ENCODE measurements around the gene TBPL2.

Gene TBPL2

GRCh38 chr14:55401751-55402150 lies 38.7 kb downstream of the TBPL2 start:
- H3K36me3 ChIP-seq (ENCODE audit: control insufficient read depth in 1 of 2, insufficient read depth in 2 of 2, low read depth in 1 of 2, low read length in 2 of 2): peaks cover 0 to under 1% of the 10 kb centered on the region in 2 experiments
- WGBS: 95% methylated on average over 6 of the region's 6 CpGs
- peaks cover 19% of the 10 kb centered on the region for H3K79me1 ChIP-seq (replicated peaks; ENCODE audit: low read length, poor library complexity, severe bottlenecking)
- H3K4ac ChIP-seq (ENCODE audit: low read depth in 1 of 2, low read length in 2 of 2): no peak overlapping the region
- H3K4me1 ChIP-seq (ENCODE audit: control insufficient read depth, insufficient read depth, low read depth, low read length): no peaks in the 10 kb centered on the region
- H3K23ac ChIP-seq (ENCODE audit: low read length in 2 of 2): peak overlapping the region in 1 of 2 experiments; percentile 32
- no peak overlapping the region for H2BK15ac ChIP-seq (ENCODE audit: low read depth, poor library complexity, severe bottlenecking)
- no peak overlapping the region for H3K18ac ChIP-seq (ENCODE audit: low read depth in 1 of 2, low read length in 2 of 2)
- H2AFZ ChIP-seq (ENCODE audit: low read depth, low read length): no peak overlapping the region
- no peak overlapping the region for H2AK5ac ChIP-seq (ENCODE audit: low read length, severe bottlenecking)
- no peak overlapping the region for H3K27ac ChIP-seq (ENCODE audit: low read length, poor library complexity, severe bottlenecking)
- H3K9me3 ChIP-seq (ENCODE audit: control insufficient read depth, low read length): no peaks in the 10 kb centered on the region
- no peak overlapping the region for H2BK120ac ChIP-seq (ENCODE audit: low read depth, low read length)
- no peak overlapping the region for H2BK5ac ChIP-seq (ENCODE audit: low read depth, low read length, poor library complexity, severe bottlenecking)
- H3K14ac ChIP-seq (ENCODE audit: low read length in 2 of 2): no peak overlapping the region
- H3K4me3 ChIP-seq (ENCODE audit: insufficient read depth in 1 of 2, low read depth in 1 of 2, low read length in 2 of 2): no peak overlapping the region
- no peak for DNase-seq
- H3K4me2 ChIP-seq (ENCODE audit: low read length, poor library complexity, severe bottlenecking): no peak overlapping the region
- no peak overlapping the region for H4K8ac ChIP-seq (ENCODE audit: low read length)
- no peaks in the 10 kb centered on the region for H3K27me3 ChIP-seq (ENCODE audit: control insufficient read depth in 1 of 2, insufficient read depth in 1 of 2, low read length in 2 of 2)
- H4K91ac ChIP-seq (ENCODE audit: low read length): no peak overlapping the region
- H2BK12ac ChIP-seq (ENCODE audit: low read length in 2 of 2): no peak overlapping the region
- H3K9ac ChIP-seq (ENCODE audit: low read length): no peak overlapping the region

GRCh38 chr14:55399852-55400251 lies 40.6 kb downstream of the TBPL2 start:
- Histone ChIP-seq H3K14ac (ENCODE audit: low read length in 2 of 2) (no peak overlapping the region), H2AFZ (ENCODE audit: low read depth, low read length) (no peak overlapping the region), H3K9ac (ENCODE audit: low read length) (peak overlapping the region; percentile 31), H3K23ac (ENCODE audit: low read length in 2 of 2) (no peak overlapping the region), H3K27ac (ENCODE audit: low read length, poor library complexity, severe bottlenecking) (no peak overlapping the region), H3K79me1 (replicated peaks; ENCODE audit: low read length, poor library complexity, severe bottlenecking) (peaks cover 17% of the 10 kb centered on the region), H3K4me1 (ENCODE audit: control insufficient read depth, insufficient read depth, low read depth, low read length) (no peaks in the 10 kb centered on the region), H2BK15ac (ENCODE audit: low read depth, poor library complexity, severe bottlenecking) (no peak overlapping the region), H3K4me3 (ENCODE audit: insufficient read depth in 1 of 2, low read depth in 1 of 2, low read length in 2 of 2) (no peak overlapping the region), H3K36me3 (ENCODE audit: control insufficient read depth in 1 of 2, insufficient read depth in 2 of 2, low read depth in 1 of 2, low read length in 2 of 2) (peaks cover 4 to 19% of the 10 kb centered on the region in 2 experiments), H2BK5ac (ENCODE audit: low read depth, low read length, poor library complexity, severe bottlenecking) (no peak overlapping the region), H2AK5ac (ENCODE audit: low read length, severe bottlenecking) (no peak overlapping the region), H4K91ac (ENCODE audit: low read length) (no peak overlapping the region), H3K9me3 (ENCODE audit: control insufficient read depth, low read length) (no peaks in the 10 kb centered on the region), H3K4ac (ENCODE audit: low read depth in 1 of 2, low read length in 2 of 2) (no peak overlapping the region), H4K8ac (ENCODE audit: low read length) (no peak overlapping the region), H3K27me3 (ENCODE audit: control insufficient read depth in 1 of 2, insufficient read depth in 1 of 2, low read length in 2 of 2) (no peaks in the 10 kb centered on the region), H3K4me2 (ENCODE audit: low read length, poor library complexity, severe bottlenecking) (no peak overlapping the region), H2BK12ac (ENCODE audit: low read length in 2 of 2) (no peak overlapping the region), H2BK120ac (ENCODE audit: low read depth, low read length) (no peak overlapping the region), H3K18ac (ENCODE audit: low read depth in 1 of 2, low read length in 2 of 2) (no peak overlapping the region)
- no peak for DNase-seq
- WGBS: 86% methylated on average over 2 of the region's 2 CpGs

- Histone ChIP-seq H3K23ac (ENCODE audit: low read length in 2 of 2) (no peak overlapping the region), H2BK15ac (ENCODE audit: low read depth, poor library complexity, severe bottlenecking) (no peak overlapping the region), H2BK12ac (ENCODE audit: low read length in 2 of 2) (no peak overlapping the region), H3K4ac (ENCODE audit: low read depth in 1 of 2, low read length in 2 of 2) (no peak overlapping the region), H2AK5ac (ENCODE audit: low read length, severe bottlenecking) (no peak overlapping the region), H3K27ac (ENCODE audit: low read length, poor library complexity, severe bottlenecking) (no peak overlapping the region), H3K18ac (ENCODE audit: low read depth in 1 of 2, low read length in 2 of 2) (no peak overlapping the region), H3K4me2 (ENCODE audit: low read length, poor library complexity, severe bottlenecking) (no peak overlapping the region), H2BK5ac (ENCODE audit: low read depth, low read length, poor library complexity, severe bottlenecking) (no peak overlapping the region), H3K14ac (ENCODE audit: low read length in 2 of 2) (no peak overlapping the region), H3K27me3 (ENCODE audit: control insufficient read depth in 1 of 2, insufficient read depth in 1 of 2, low read length in 2 of 2) (no peaks in the 10 kb centered on the region), H2AFZ (ENCODE audit: low read depth, low read length) (no peak overlapping the region), H3K36me3 (ENCODE audit: control insufficient read depth in 1 of 2, insufficient read depth in 2 of 2, low read depth in 1 of 2, low read length in 2 of 2) (peaks cover 4 to 26% of the 10 kb centered on the region in 2 experiments), H3K9me3 (ENCODE audit: control insufficient read depth, low read length) (no peaks in the 10 kb centered on the region), H3K9ac (ENCODE audit: low read length) (peak overlapping the region; percentile 31), H4K8ac (ENCODE audit: low read length) (no peak overlapping the region), H2BK120ac (ENCODE audit: low read depth, low read length) (no peak overlapping the region), H3K4me1 (ENCODE audit: control insufficient read depth, insufficient read depth, low read depth, low read length) (no peaks in the 10 kb centered on the region), H3K4me3 (ENCODE audit: insufficient read depth in 1 of 2, low read depth in 1 of 2, low read length in 2 of 2) (no peak overlapping the region), H3K79me1 (replicated peaks; ENCODE audit: low read length, poor library complexity, severe bottlenecking) (peaks cover 18% of the 10 kb centered on the region), H4K91ac (ENCODE audit: low read length) (no peak overlapping the region)
- DNase-seq: no peak
- 100% methylated on average over 1 of the region's 1 CpG for WGBS
Observed at GRCh38 chr14:55399183-55399582, 41.2 kb downstream of the TBPL2 start.

- peak overlapping the region; percentile 31 for H3K9ac ChIP-seq (ENCODE audit: low read length)
- H2BK12ac ChIP-seq (ENCODE audit: low read length in 2 of 2): no peak overlapping the region
- no peak overlapping the region for H2AK5ac ChIP-seq (ENCODE audit: low read length, severe bottlenecking)
- no peaks in the 10 kb centered on the region for H3K9me3 ChIP-seq (ENCODE audit: control insufficient read depth, low read length)
- H3K14ac ChIP-seq (ENCODE audit: low read length in 2 of 2): no peak overlapping the region
- H3K4ac ChIP-seq (ENCODE audit: low read depth in 1 of 2, low read length in 2 of 2): no peak overlapping the region
- H3K18ac ChIP-seq (ENCODE audit: low read depth in 1 of 2, low read length in 2 of 2): no peak overlapping the region
- no peak overlapping the region for H2BK5ac ChIP-seq (ENCODE audit: low read depth, low read length, poor library complexity, severe bottlenecking)
- H2BK15ac ChIP-seq (ENCODE audit: low read depth, poor library complexity, severe bottlenecking): no peak overlapping the region
- H2BK120ac ChIP-seq (ENCODE audit: low read depth, low read length): no peak overlapping the region
- no peak overlapping the region for H3K4me2 ChIP-seq (ENCODE audit: low read length, poor library complexity, severe bottlenecking)
- no peak overlapping the region for H3K4me3 ChIP-seq (ENCODE audit: insufficient read depth in 1 of 2, low read depth in 1 of 2, low read length in 2 of 2)
- 86% methylated on average over 4 of the region's 5 CpGs for whole genome bisulfite sequencing
- DNase-seq: peak; percentile 94
- H3K27me3 ChIP-seq (ENCODE audit: control insufficient read depth in 1 of 2, insufficient read depth in 1 of 2, low read length in 2 of 2): no peaks in the 10 kb centered on the region
- H4K8ac ChIP-seq (ENCODE audit: low read length): no peak overlapping the region
- H3K23ac ChIP-seq (ENCODE audit: low read length in 2 of 2): no peak overlapping the region
- H3K79me1 ChIP-seq (replicated peaks; ENCODE audit: low read length, poor library complexity, severe bottlenecking): peaks cover 18% of the 10 kb centered on the region
- peak overlapping the region; percentile 4 for H3K27ac ChIP-seq (ENCODE audit: low read length, poor library complexity, severe bottlenecking)
- no peaks in the 10 kb centered on the region for H3K4me1 ChIP-seq (ENCODE audit: control insufficient read depth, insufficient read depth, low read depth, low read length)
- peaks cover 4 to 27% of the 10 kb centered on the region in 2 experiments for H3K36me3 ChIP-seq (ENCODE audit: control insufficient read depth in 1 of 2, insufficient read depth in 2 of 2, low read depth in 1 of 2, low read length in 2 of 2)
- no peak overlapping the region for H4K91ac ChIP-seq (ENCODE audit: low read length)
- H2AFZ ChIP-seq (ENCODE audit: low read depth, low read length): no peak overlapping the region
Observed at GRCh38 chr14:55398679-55399078, 41.7 kb downstream of the TBPL2 start.
